ENCODE results near the gene SH3RF3. TPM values are rescaled to one million over a fixed set of nuclear protein-coding genes. Genes with fewer than 3 reads are reported as not detected.

Gene SH3RF3
- total RNA-seq, 4 donors from 2014 or later: 2.8 to 5.7 (median 3.0) TPM

DNA sequence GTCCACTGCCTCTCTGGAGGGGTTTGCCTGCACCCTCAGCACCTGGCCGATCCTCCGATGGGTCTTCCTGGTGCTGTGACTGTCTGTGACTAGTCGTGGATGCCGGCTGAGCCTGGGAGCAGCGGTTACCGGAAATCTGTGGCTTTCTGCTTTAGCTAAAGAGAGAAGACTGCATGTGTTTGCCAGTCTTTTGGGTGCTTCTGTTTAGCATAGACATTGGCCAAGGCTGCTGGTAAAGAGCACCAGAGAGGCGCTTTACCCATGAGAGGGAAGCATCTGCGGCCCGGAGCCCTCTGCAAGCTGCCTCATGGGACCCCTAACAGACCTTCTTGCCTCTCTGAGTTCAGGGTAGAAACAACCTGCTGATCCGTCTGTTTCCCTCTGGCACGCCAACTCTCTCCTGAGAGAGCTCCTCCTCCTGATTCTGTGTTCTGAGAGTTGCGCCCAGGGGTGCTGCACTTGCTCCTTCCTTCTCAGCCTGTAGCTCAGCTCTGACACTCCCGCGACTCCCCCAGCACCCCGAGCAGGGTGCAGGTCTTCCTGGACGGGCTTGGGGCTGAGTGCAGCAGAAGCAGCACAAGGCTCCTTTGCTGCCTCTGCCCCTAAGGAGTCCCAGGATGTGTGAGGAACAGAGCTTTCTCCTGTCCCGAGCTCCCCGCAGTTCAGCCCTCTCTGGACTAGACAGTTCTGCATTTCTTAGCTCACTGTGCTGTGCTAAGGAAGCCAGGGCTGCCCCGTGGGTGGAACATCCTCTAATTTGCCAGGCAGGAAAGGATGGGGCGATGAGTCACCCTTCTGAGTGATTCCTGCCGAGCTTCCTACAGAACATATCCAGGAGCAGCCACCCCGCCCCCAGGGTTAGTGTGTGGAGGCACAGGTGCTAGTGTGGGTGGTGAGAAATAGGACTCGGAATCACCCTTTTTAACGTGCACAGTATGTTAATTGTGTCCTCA lies 203.2 kb downstream of the SH3RF3 start:
- DNase-seq (peak; percentile 63 to 70), ATAC-seq (peak; percentile 89 to 95)
- peaks cover 7 to 20% of the 10 kb centered on the region in 2 donors for H3K4me1 ChIP-seq
- H3K36me3 ChIP-seq: no peaks in the 10 kb centered on the region
- TF ChIP-seq, protein P1, sequence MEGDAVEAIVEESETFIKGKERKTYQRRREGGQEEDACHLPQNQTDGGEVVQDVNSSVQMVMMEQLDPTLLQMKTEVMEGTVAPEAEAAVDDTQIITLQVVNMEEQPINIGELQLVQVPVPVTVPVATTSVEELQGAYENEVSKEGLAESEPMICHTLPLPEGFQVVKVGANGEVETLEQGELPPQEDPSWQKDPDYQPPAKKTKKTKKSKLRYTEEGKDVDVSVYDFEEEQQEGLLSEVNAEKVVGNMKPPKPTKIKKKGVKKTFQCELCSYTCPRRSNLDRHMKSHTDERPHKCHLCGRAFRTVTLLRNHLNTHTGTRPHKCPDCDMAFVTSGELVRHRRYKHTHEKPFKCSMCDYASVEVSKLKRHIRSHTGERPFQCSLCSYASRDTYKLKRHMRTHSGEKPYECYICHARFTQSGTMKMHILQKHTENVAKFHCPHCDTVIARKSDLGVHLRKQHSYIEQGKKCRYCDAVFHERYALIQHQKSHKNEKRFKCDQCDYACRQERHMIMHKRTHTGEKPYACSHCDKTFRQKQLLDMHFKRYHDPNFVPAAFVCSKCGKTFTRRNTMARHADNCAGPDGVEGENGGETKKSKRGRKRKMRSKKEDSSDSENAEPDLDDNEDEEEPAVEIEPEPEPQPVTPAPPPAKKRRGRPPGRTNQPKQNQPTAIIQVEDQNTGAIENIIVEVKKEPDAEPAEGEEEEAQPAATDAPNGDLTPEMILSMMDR (IDR thresholded peaks at IDR 0.05 in 4 of 5, conservative IDR thresholded peaks at IDR 0.05 in 1 of 5): no peak
- no peak for TF ChIP-seq POLR2A (IDR thresholded peaks at IDR 0.05)
- no peaks in the 10 kb centered on the region for H3K9me3 ChIP-seq
- H3K27me3 ChIP-seq: no peaks in the 10 kb centered on the region
- intact Hi-C loops (cut with DNase I; ENCODE audit: low total_unique reads): no loop called here
- H3K27ac ChIP-seq: peak overlapping the region in 3 of 4 donors; percentile 22 to 70 (median 65)
- in situ Hi-C loops (cut with MboI; ENCODE audit: low sequenced_read_pairs in 4 of 4): no loop called here
- peak overlapping the region in 3 of 4 donors; percentile 28 to 36 (median 33) for H3K4me3 ChIP-seq

DNA sequence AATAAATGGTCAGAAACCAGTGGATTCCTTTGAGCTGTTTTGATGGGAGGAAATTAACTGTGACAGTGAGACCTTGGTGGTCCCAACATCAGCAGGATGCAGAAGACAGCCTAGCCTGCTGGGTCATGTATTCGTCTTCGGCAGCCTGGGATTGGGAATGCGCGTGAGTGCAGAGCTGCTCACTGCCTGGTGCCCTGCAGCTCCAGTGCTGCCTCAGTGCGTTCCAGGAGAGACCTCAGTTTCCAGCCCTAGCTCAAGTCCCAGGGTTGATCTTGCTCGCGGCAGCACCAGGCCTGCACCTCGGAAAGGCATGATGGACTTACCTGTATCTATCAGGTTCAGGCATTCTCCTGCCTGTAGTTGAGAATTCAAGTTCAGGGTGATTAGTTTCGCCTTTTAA lies 203.9 kb downstream of the SH3RF3 start:
- intact Hi-C loops (cut with DNase I; ENCODE audit: low total_unique reads): no loop called here
- peaks cover 7 to 20% of the 10 kb centered on the region in 2 donors for H3K4me1 ChIP-seq
- TF ChIP-seq, protein P1 (IDR thresholded peaks at IDR 0.05 in 4 of 5, conservative IDR thresholded peaks at IDR 0.05 in 1 of 5): no peak
- no peak for TF ChIP-seq POLR2A (IDR thresholded peaks at IDR 0.05)
- in situ Hi-C loops (cut with MboI; ENCODE audit: low sequenced_read_pairs in 4 of 4): no loop called here
- ATAC-seq: no peak
- H3K4me3 ChIP-seq: no peak overlapping the region
- DNase-seq: no peak
- H3K9me3 ChIP-seq: no peaks in the 10 kb centered on the region
- H3K36me3 ChIP-seq: no peaks in the 10 kb centered on the region
- peak overlapping the region in 1 of 4 donors; percentile 65 for H3K27ac ChIP-seq
- H3K27me3 ChIP-seq: no peaks in the 10 kb centered on the region

DNA sequence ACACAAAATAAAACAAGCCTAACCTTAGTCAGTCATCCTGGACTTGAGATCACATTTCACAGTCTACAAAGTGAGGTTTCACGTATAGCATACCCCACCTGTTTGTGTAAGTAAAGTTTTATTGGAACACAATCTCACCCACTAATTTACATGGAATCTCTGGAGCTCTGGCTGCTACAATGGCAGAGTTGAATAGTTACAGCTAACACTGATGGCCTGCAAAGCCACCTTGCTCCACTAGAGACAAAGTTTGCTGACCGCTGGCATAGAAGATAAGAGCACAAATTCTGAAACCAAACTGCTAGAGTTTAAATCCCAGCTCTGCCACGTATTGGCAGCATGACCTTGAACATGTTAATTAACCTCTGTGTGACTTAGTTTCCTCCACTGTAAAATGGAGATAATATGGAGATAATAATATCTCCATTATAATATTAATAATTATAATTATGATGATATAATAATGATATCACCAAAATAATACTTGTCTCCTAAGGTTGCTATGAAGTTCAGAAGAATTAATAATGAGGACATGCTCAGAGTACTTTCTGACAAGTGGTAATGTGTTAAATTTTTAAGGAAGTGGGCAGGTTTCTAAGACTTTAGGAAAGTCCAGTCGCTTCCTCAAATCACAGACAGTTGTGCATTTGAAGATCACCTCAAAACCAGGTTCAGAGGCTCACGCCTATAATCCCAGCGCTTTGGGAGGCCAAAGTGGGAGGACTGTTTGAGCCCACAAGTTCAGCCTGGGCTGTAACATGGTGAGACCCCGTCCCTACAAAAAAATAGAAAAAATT lies 204.6 kb downstream of the SH3RF3 start:
- Histone ChIP-seq H3K27me3 (no peaks in the 10 kb centered on the region), H3K36me3 (no peaks in the 10 kb centered on the region), H3K4me3 (no peak overlapping the region), H3K9me3 (no peaks in the 10 kb centered on the region), H3K4me1 (peaks cover 7 to 20% of the 10 kb centered on the region in 2 donors), H3K27ac (no peak overlapping the region)
- TF ChIP-seq, protein P1 (IDR thresholded peaks at IDR 0.05 in 4 of 5, conservative IDR thresholded peaks at IDR 0.05 in 1 of 5): no peak
- TF ChIP-seq POLR2A (IDR thresholded peaks at IDR 0.05): no peak
- in situ Hi-C loops (cut with MboI; ENCODE audit: low sequenced_read_pairs in 4 of 4) (no loop called here), intact Hi-C loops (cut with DNase I; ENCODE audit: low total_unique reads) (no loop called here)
- DNase-seq: no peak
- no peak for ATAC-seq

DNA sequence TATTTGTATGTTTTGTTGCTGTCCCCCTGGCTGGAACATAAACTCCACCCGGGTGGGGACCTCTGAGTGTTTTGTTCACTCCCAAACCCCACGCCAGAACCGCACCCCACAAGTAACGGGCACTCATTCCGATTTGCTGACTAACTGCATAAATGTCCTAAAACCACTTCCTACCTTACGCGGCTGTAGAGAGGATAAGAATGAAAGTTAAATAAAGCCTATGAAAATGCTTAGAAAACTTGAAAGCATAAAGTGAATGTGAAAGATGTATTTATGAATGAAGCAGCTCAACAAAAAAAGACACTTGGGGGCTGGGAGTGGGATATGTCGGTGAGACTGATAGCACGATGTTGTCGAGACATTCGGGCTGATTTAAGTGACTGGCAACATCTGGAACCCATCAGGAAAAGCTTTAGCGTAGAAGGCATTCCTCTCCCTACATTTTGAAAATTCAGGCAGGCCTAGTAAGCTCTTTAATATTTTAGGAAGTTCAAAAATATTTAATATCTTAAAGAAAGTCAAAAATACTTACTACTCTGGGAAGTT lies 206.7 kb downstream of the SH3RF3 start:
- H3K27ac ChIP-seq: no peak overlapping the region
- DNase-seq (no peak), ATAC-seq (no peak)
- no peaks in the 10 kb centered on the region for H3K27me3 ChIP-seq
- no peaks in the 10 kb centered on the region for H3K9me3 ChIP-seq
- H3K4me1 ChIP-seq: peaks cover 7 to 20% of the 10 kb centered on the region in 2 donors
- no peaks in the 10 kb centered on the region for H3K36me3 ChIP-seq
- in situ Hi-C loops (cut with MboI; ENCODE audit: low sequenced_read_pairs in 4 of 4) (no loop called here), intact Hi-C loops (cut with DNase I; ENCODE audit: low total_unique reads) (no loop called here)
- TF ChIP-seq, protein P1 (IDR thresholded peaks at IDR 0.05 in 4 of 5, conservative IDR thresholded peaks at IDR 0.05 in 1 of 5): no peak
- no peak for TF ChIP-seq POLR2A (IDR thresholded peaks at IDR 0.05)
- no peak overlapping the region for H3K4me3 ChIP-seq
